CD4-positive, CD25-positive, alpha-beta regulatory T cell (primary cell): ENCODE results near the gene TMEM128. TPM values are rescaled to one million over a fixed set of nuclear protein-coding genes. Genes with fewer than 3 reads are reported as not detected.

ENCODE experiments used
- ATAC-seq, 2 donors: fragments of 150-1000 bp; cut with Tn5 transposase; one replicate each; pipeline ENCODE4 v1.10.0; 2021; ENCODE audit warnings: low read depth in 2 of 2, moderate number of reproducible peaks in 2 of 2, moderate library complexity in 1 of 2
- DNase-seq, 3 donors: peaks; one replicate each; pipeline versions ENCODE4 v3.0.0 to v3.0.0-alpha.2; 2012 to 2022; ENCODE audit warnings: mixed read lengths in 1 of 3
- H3K27ac ChIP-seq: one replicate; pipeline ENCODE4 v1.7.0; 2013; ENCODE audit warnings: mild to moderate bottlenecking, low read length; ENCODE audit not compliant: insufficient read depth, poor library complexity, severe bottlenecking
- H3K27me3 ChIP-seq: one replicate; pipeline ENCODE4 v1.7.0; 2013; ENCODE audit warnings: low read length; ENCODE audit not compliant: control insufficient read depth, insufficient read depth
- H3K36me3 ChIP-seq: one replicate; pipeline ENCODE4 v1.7.0; 2013; ENCODE audit warnings: mild to moderate bottlenecking, low read length, moderate library complexity; ENCODE audit not compliant: control insufficient read depth, insufficient read depth
- H3K4me1 ChIP-seq: 2 replicates; pipeline ENCODE4 v1.7.0; 2013; ENCODE audit warnings: mild to moderate bottlenecking, low read length; ENCODE audit not compliant: insufficient read depth, control insufficient read depth, poor library complexity, severe bottlenecking
- H3K4me3 ChIP-seq: one replicate; pipeline ENCODE4 v1.7.0; 2013; ENCODE audit warnings: low read depth, mild to moderate bottlenecking, low read length, moderate library complexity
- H3K9me3 ChIP-seq, 2 experiments: 1 replicate in 1 of 2; 2 replicates in 1 of 2; pipeline ENCODE4 v1.7.0; 2013; ENCODE audit warnings: low read length in 2 of 2, mild to moderate bottlenecking in 1 of 2, moderate library complexity in 1 of 2; ENCODE audit not compliant: control insufficient read depth in 2 of 2
- H3K27ac Mint-ChIP-seq, 3 donors: one replicate each; pipeline ENCODE4 v1.8.0; 2020 to 2022; ENCODE audit warnings: mild to moderate bottlenecking in 3 of 3, mixed read lengths in 3 of 3, moderate library complexity in 2 of 3
- H3K27me3 Mint-ChIP-seq: one replicate; pipeline ENCODE4 v1.8.0; 2022; ENCODE audit warnings: mild to moderate bottlenecking, mixed read lengths
- H3K36me3 Mint-ChIP-seq: one replicate; pipeline ENCODE4 v1.8.0; 2020; ENCODE audit warnings: mixed read lengths
- H3K4me1 Mint-ChIP-seq, 4 donors: one replicate each; pipeline ENCODE4 v1.8.0; 2020 to 2022; ENCODE audit warnings: mixed read lengths in 4 of 4, mild to moderate bottlenecking in 1 of 4
- H3K4me3 Mint-ChIP-seq, 4 donors: one replicate each; pipeline ENCODE4 v1.8.0; 2020 to 2022; ENCODE audit warnings: mild to moderate bottlenecking in 4 of 4, mixed read lengths in 4 of 4, moderate library complexity in 3 of 4
- H3K9me3 Mint-ChIP-seq, 7 donors: one replicate each; pipeline ENCODE4 v1.8.0; 2020 to 2022; ENCODE audit warnings: mixed read lengths in 7 of 7, mild to moderate bottlenecking in 3 of 7, moderate library complexity in 2 of 7
- polyA plus RNA-seq, 4 donors: library from polyadenylated mRNA; unstranded; fragments of 300-500 nt; fragmentation: Illumina TruSeq; gene quantifications; one replicate each; pipeline ENCODE4 v1.2.3, GENCODE V29; 2021
- total RNA-seq: library from RNA; stranded (reverse); gene quantifications from one replicate; pipeline ENCODE4 v1.2.3, GENCODE V29; 2022

TMEM128 gene
- total and polyA plus RNA-seq, 5 donors from 2014 or later, result 7.4 to 43.8 (median 32.1) TPM

GRCh38 chr4:4288098-4288497 is 40.1 kb upstream of the TMEM128 start:
- Mint-ChIP-seq H3K4me1 (peaks cover 27 to 66% (median 34%) of the 10 kb centered on the region in 4 donors), H3K4me3 (peak overlapping the region in 3 of 4 donors; percentile 57 to 82 (median 67)), H3K9me3 (no peaks in the 10 kb centered on the region), H3K27ac (peak overlapping the region in 2 of 3 donors; percentile 20 to 41), H3K36me3 (peaks cover 24% of the 10 kb centered on the region), H3K27me3 (no peaks in the 10 kb centered on the region)
- H3K27ac ChIP-seq, result no peak overlapping the region
- DNase-seq (no peak), ATAC-seq (no peak)
- no peaks in the 10 kb centered on the region for H3K27me3 ChIP-seq
- peaks cover 26% of the 10 kb centered on the region for H3K36me3 ChIP-seq
- no peaks in the 10 kb centered on the region for H3K9me3 ChIP-seq
- H3K4me1 ChIP-seq, result peaks cover 27% of the 10 kb centered on the region
- H3K4me3 ChIP-seq, result peak overlapping the region; percentile 40

- Histone ChIP-seq H3K27ac (no peak overlapping the region), H3K27me3 (no peaks in the 10 kb centered on the region), H3K36me3 (peaks cover 46% of the 10 kb centered on the region), H3K4me1 (peaks cover 19% of the 10 kb centered on the region), H3K4me3 (no peak overlapping the region), H3K9me3 (no peaks in the 10 kb centered on the region)
- H3K9me3 Mint-ChIP-seq, result no peaks in the 10 kb centered on the region
- H3K36me3 Mint-ChIP-seq, result peaks cover 40% of the 10 kb centered on the region
- peaks cover 18 to 40% (median 21%) of the 10 kb centered on the region in 4 donors for H3K4me1 Mint-ChIP-seq
- no peak overlapping the region for H3K4me3 Mint-ChIP-seq
- DNase-seq (no peak), ATAC-seq (no peak)
- peak overlapping the region in 2 of 3 donors; percentile 66 to 68 for H3K27ac Mint-ChIP-seq
- H3K27me3 Mint-ChIP-seq, result no peaks in the 10 kb centered on the region
Observed at GRCh38 chr4:4284827-4285618, 37.0 kb upstream of the TMEM128 start.

- Mint-ChIP-seq H3K4me1 (peaks cover 8 to 15% (median 11%) of the 10 kb centered on the region in 4 donors), H3K36me3 (peaks cover 54% of the 10 kb centered on the region), H3K27ac (peak overlapping the region in 1 of 3 donors; percentile 9), H3K4me3 (no peak overlapping the region), H3K9me3 (no peaks in the 10 kb centered on the region), H3K27me3 (no peaks in the 10 kb centered on the region)
- no peaks in the 10 kb centered on the region for H3K9me3 ChIP-seq
- no peaks in the 10 kb centered on the region for H3K27me3 ChIP-seq
- H3K4me1 ChIP-seq, result no peaks in the 10 kb centered on the region
- no peak for DNase-seq
- H3K27ac ChIP-seq, result no peak overlapping the region
- no peak overlapping the region for H3K4me3 ChIP-seq
- ATAC-seq, result no peak
- peaks cover 67% of the 10 kb centered on the region for H3K36me3 ChIP-seq
Observed at GRCh38 chr4:4281787-4282186, 33.8 kb upstream of the TMEM128 start.

GRCh38 chr4:4277531-4277930 is 29.5 kb upstream of the TMEM128 start:
- Mint-ChIP-seq H3K4me3 (no peak overlapping the region), H3K36me3 (peaks cover 58% of the 10 kb centered on the region), H3K27me3 (no peaks in the 10 kb centered on the region), H3K27ac (peak overlapping the region in 1 of 3 donors; percentile 56), H3K4me1 (peaks cover 0 to 4% (median under 1%) of the 10 kb centered on the region in 4 donors), H3K9me3 (peaks cover 0 to 1% (median 0%) of the 10 kb centered on the region in 7 donors)
- no peak for DNase-seq
- Histone ChIP-seq H3K27ac (no peak overlapping the region), H3K9me3 (no peaks in the 10 kb centered on the region), H3K36me3 (peaks cover 72% of the 10 kb centered on the region), H3K4me3 (no peak overlapping the region), H3K27me3 (no peaks in the 10 kb centered on the region), H3K4me1 (no peaks in the 10 kb centered on the region)
- ATAC-seq, result no peak

GRCh38 chr4:4274226-4274625 is 26.2 kb upstream of the TMEM128 start:
- no peaks in the 10 kb centered on the region for H3K27me3 ChIP-seq
- H3K9me3 Mint-ChIP-seq, result peaks cover 0 to 1% (median 0%) of the 10 kb centered on the region in 7 donors
- peaks cover 4 to 22% (median 15%) of the 10 kb centered on the region in 4 donors for H3K4me1 Mint-ChIP-seq
- peaks cover 57% of the 10 kb centered on the region for H3K36me3 Mint-ChIP-seq
- no peaks in the 10 kb centered on the region for H3K27me3 Mint-ChIP-seq
- H3K36me3 ChIP-seq, result peaks cover 62% of the 10 kb centered on the region
- H3K27ac Mint-ChIP-seq, result peak overlapping the region in 2 of 3 donors; percentile 70 to 95
- DNase-seq (no peak), ATAC-seq (no peak)
- no peaks in the 10 kb centered on the region for H3K9me3 ChIP-seq
- H3K4me1 ChIP-seq, result no peaks in the 10 kb centered on the region
- H3K27ac ChIP-seq, result no peak overlapping the region
- H3K4me3 Mint-ChIP-seq, result no peak overlapping the region
- no peak overlapping the region for H3K4me3 ChIP-seq

- ATAC-seq (no peak), DNase-seq (no peak)
- H3K4me3 Mint-ChIP-seq, result no peak overlapping the region
- H3K27ac ChIP-seq, result no peak overlapping the region
- no peaks in the 10 kb centered on the region for H3K27me3 Mint-ChIP-seq
- peaks cover 4 to 29% (median 20%) of the 10 kb centered on the region in 4 donors for H3K4me1 Mint-ChIP-seq
- no peaks in the 10 kb centered on the region for H3K9me3 ChIP-seq
- no peaks in the 10 kb centered on the region for H3K27me3 ChIP-seq
- H3K36me3 Mint-ChIP-seq, result peaks cover 55% of the 10 kb centered on the region
- peaks cover 0 to 1% (median 0%) of the 10 kb centered on the region in 7 donors for H3K9me3 Mint-ChIP-seq
- no peak overlapping the region for H3K4me3 ChIP-seq
- H3K27ac Mint-ChIP-seq, result peak overlapping the region in 1 of 3 donors; percentile 80
- H3K36me3 ChIP-seq, result peaks cover 49% of the 10 kb centered on the region
- H3K4me1 ChIP-seq, result peaks cover 3% of the 10 kb centered on the region
Observed at GRCh38 chr4:4271912-4272311, 23.9 kb upstream of the TMEM128 start.

- peaks cover 0 to 1% (median 0%) of the 10 kb centered on the region in 7 donors for H3K9me3 Mint-ChIP-seq
- H3K9me3 ChIP-seq, result no peaks in the 10 kb centered on the region
- peaks cover 44% of the 10 kb centered on the region for H3K36me3 ChIP-seq
- H3K4me1 Mint-ChIP-seq, result peaks cover 4 to 29% (median 20%) of the 10 kb centered on the region in 4 donors
- H3K36me3 Mint-ChIP-seq, result peaks cover 59% of the 10 kb centered on the region
- peak overlapping the region; percentile 49 for H3K27ac ChIP-seq
- H3K4me3 Mint-ChIP-seq, result peak overlapping the region in 1 of 4 donors; percentile 86
- H3K27me3 Mint-ChIP-seq, result no peaks in the 10 kb centered on the region
- peaks cover 3% of the 10 kb centered on the region for H3K4me1 ChIP-seq
- no peaks in the 10 kb centered on the region for H3K27me3 ChIP-seq
- H3K27ac Mint-ChIP-seq, result peak overlapping the region in 1 of 3 donors; percentile 43
- DNase-seq (no peak), ATAC-seq (no peak)
- H3K4me3 ChIP-seq, result no peak overlapping the region
Observed at GRCh38 chr4:4270529-4270928, 22.5 kb upstream of the TMEM128 start.
